ENCODE results near the gene PRAMEF8. TPM values are rescaled to one million over a fixed set of nuclear protein-coding genes. Genes with fewer than 3 reads are reported as not detected.

The PRAMEF8 gene
- not detected for total RNA-seq

DNA sequence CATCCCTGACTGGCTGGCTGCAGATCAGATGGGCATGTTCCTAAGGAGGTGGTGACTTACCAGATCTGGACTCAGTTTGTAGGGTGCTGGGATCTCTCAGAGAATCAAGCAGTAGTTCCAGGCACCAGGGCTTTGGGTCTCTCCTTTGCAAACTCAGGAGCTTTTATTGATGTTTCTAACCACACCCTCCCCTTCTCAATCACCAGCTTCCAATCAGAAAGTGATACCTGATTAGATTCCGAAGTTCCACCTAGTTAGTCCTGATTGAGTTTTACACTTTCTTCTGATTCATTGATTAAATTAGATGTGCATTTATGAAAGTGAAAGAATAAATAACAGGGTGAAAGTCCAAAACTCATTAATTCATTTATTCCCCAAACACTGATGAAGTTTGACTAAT lies at the start of gene PRAMEF8:
PRAMEF8 (minus strand) TSS at position 101 of the 400 bp plus-strand sequence. CDS start 1,046 bp downstream, outside the sequence.

DNA sequence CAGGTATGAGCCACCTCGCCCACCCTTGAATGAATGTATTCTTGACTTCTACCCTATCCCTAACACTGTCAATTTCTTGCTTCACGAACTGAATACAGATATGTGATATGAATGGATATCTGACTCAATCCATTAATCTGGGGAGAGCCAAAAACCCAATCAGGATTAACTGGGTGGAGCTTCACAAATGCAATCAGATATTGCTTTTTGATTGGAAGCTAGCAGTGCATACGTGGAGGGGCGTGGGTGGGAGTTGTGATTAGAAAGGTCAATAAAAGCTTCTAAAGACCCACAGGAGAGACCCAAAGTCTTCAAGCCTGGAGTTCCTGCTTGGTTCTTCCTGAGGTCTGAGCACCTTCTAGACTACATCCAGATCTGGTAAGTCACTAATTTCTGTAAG lies 30.3 kb upstream of the PRAMEF8 start, which contains the start of gene PRAMEF15:
PRAMEF15 (plus strand) TSS at position 301 of the 400 bp plus-strand sequence. CDS start 2,827 bp downstream, outside the sequence.

DNA sequence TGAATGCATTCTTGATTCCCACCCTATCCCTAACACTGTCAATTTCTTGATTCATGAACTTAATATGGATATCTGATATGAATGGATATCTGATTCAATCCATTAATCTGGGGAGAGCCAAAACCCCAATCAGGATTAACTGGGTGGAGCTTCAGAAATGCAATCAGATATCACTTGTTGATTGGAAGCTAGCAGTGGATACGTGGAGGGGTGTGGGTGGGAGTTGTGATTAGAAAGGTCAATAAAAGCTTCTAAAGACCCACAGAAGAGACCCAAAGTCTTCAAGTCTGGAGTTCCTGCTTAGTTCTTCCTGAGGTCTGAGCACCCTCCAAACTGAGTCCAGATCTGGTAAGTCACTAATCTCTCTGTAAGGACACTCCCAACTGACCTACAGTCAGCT lies 18.3 kb upstream of the PRAMEF8 start, which contains the start of gene PRAMEF33:
PRAMEF33 (plus strand) TSS at position 301 of the 400 bp plus-strand sequence. CDS start 2,416 bp downstream, outside the sequence.

DNA sequence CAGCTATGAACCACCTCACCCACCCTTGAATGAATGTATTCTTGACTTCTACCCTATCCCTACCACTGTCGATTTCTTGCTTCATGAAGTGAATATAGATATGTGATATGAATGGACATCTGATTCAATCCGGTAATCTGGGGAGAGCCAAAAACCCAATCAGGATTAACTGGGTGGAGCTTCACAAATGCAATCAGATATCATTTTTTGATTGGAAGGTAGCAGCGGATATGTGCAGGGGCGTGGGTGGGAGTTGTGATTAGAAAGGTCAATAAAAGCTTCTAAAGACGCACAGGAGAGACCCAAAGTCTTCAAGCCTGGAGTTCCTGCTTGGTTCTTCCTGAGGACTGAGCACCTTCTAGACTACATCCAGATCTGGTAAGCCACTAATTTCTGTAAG lies 31.0 kb downstream of the PRAMEF8 start, which contains the start of gene PRAMEF5:
PRAMEF5 (plus strand) TSS at position 301 of the 400 bp plus-strand sequence. CDS start 5,071 bp downstream, outside the sequence.

Other genes with a start within 250 kb of the PRAMEF8 start
- gene PRAMEF27, start 228.6 kb downstream of the PRAMEF8 start, total RNA-seq: not detected
- gene HNRNPCL3, start 224.4 kb downstream of the PRAMEF8 start, total RNA-seq: not detected
- gene PRAMEF25, start 214.4 kb downstream of the PRAMEF8 start, total RNA-seq: not detected
- not detected for gene HNRNPCL2, start 168.3 kb downstream of the PRAMEF8 start, total RNA-seq
- not detected for gene PRAMEF26, start 129.1 kb downstream of the PRAMEF8 start, total RNA-seq
- not detected for gene HNRNPCL4, start 119.5 kb downstream of the PRAMEF8 start, total RNA-seq
- not detected for gene PRAMEF9, start 113.3 kb downstream of the PRAMEF8 start, total RNA-seq
- gene PRAMEF13, start 83.7 kb downstream of the PRAMEF8 start, total RNA-seq: not detected
- gene PRAMEF18, start 59.0 kb downstream of the PRAMEF8 start, total RNA-seq: not detected
- not detected for gene PRAMEF5, start 30.9 kb downstream of the PRAMEF8 start, total RNA-seq
- gene PRAMEF33, start 18.4 kb upstream of the PRAMEF8 start, total RNA-seq: not detected
- not detected for gene PRAMEF15, start 30.4 kb upstream of the PRAMEF8 start, total RNA-seq
- not detected for gene PRAMEF14, start 62.0 kb upstream of the PRAMEF8 start, total RNA-seq
- not detected for gene PRAMEF19, start 86.8 kb upstream of the PRAMEF8 start, total RNA-seq
- not detected for gene PRAMEF17, start 104.5 kb upstream of the PRAMEF8 start, total RNA-seq
- gene PRAMEF20, start 125.3 kb upstream of the PRAMEF8 start, total RNA-seq: not detected
- gene LRRC38, start 228.9 kb upstream of the PRAMEF8 start, total RNA-seq: 1.6 TPM